Cardiac fibroblast (primary cell): ENCODE data around the gene C19orf73.
A peak's percentile ranks its signal among the peaks of the same experiment; 100 is the strongest.

ENCODE experiments used
- DNase-seq, 2 donors: peaks; one replicate each; pipeline versions ENCODE4 v3.0.0 to v3.0.0-alpha.2; 2010; ENCODE audit warnings: low read depth in 2 of 2
- H3K4me3 ChIP-seq, 2 donors: replicated peaks in 1 of 2; 1 replicate in 1 of 2; 2 replicates in 1 of 2; pipeline ENCODE4 v1.5.1; 2011; ENCODE audit warnings: low read depth in 2 of 2, low read length in 2 of 2, mild to moderate bottlenecking in 2 of 2, moderate library complexity in 1 of 2
- CTCF ChIP-seq: IDR thresholded peaks from one replicate; pipeline ENCODE4 v1.5.1; 2011; ENCODE audit warnings: low read depth, mild to moderate bottlenecking, low read length, inconsistent platforms

Gene C19orf73

GRCh38 chr19:49160450-49161189 lies 41.7 kb upstream of the C19orf73 start:
- DNase-seq, result no peak
- no peak overlapping the region for H3K4me3 ChIP-seq
- no peak for TF ChIP-seq CTCF

GRCh38 chr19:49157445-49158224 lies 38.7 kb upstream of the C19orf73 start, which contains the start of gene TRPM4:
TRPM4 (plus strand) TSS chr19:49157792; CDS start chr19:49157867, 75 bp downstream.
- H3K4me3 ChIP-seq, result peak within 1 kb of the TSS; percentile 98
- no peak for TF ChIP-seq CTCF
- peak; percentile 70 to 82 for DNase-seq

- H3K4me3 ChIP-seq, result no peak overlapping the region
- TF ChIP-seq CTCF, result no peak
- no peak for DNase-seq
Measured at GRCh38 chr19:49155820-49156346, 36.9 kb upstream of the C19orf73 start.

- no peak for TF ChIP-seq CTCF
- no peak within 1 kb of the TSS for H3K4me3 ChIP-seq
- no peak for DNase-seq
Measured at GRCh38 chr19:49155005-49155819, 36.3 kb upstream of the C19orf73 start, which contains the start of gene HRC. HRC (minus strand) TSS chr19:49155396; CDS start chr19:49155237, 159 bp downstream.

DNA sequence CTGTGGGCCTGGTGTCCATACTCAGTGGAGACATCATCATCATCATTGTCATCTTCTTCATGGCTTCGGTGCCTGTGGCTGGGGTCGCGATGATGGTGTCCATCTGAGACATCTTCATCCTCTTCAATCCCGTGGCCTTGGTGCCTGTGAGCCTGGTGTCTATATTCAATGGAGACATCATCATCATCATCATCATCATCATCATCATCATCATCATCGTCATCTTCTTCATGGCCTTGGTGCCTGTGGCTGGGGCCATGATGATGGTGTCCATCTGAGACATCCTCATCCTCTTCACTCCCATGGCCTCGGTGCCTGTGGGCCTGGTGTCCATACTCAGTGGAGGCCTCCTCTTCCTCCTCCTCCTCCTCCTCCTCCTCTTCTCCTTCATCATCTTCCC lies 35.3 kb upstream of the C19orf73 start:
- no peak for TF ChIP-seq CTCF
- DNase-seq, result no peak
- no peak overlapping the region for H3K4me3 ChIP-seq

GRCh38 chr19:49153167-49153809 lies 34.3 kb upstream of the C19orf73 start:
- H3K4me3 ChIP-seq, result no peak overlapping the region
- no peak for DNase-seq
- no peak for TF ChIP-seq CTCF
